ENCODE measurements around the gene MVB12B. TPM values are rescaled to one million over a fixed set of nuclear protein-coding genes. Genes with fewer than 3 reads are reported as not detected.

Gene MVB12B
- total and polyA plus RNA-seq, 9 donors = 7.0 to 23.1 (median 17.8) TPM

DNA sequence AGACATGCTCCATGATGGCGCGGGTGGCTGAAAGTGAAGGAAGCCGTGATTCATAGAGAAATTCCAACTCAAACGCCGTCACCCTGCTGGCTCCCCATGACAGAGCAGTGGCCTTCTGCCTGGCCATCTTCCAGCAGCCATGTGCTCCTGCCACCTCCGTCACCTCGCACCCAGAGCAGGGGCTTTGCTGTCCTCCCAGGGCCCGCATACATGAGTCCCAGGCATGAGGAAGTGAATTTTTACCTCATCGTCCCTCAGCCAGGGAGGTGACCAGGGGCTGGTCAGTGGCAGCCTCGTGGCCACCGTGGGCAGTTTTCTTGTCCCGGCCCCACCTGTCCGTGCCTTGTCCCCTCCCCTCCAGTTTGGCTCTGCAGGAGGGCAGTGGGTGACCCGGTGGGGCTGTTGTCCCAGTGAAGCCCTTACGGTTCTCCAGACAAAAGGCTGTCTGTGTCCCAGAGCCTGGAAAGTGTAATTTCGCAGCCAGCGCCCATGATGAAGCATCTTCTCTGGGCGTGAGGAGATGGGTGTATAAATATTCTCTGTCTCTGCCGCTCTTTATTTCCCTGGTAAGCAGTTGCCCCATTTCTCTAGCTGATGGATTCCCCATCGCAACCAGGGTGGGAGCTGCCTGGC lies 163.1 kb downstream of the MVB12B start:
- no peaks in the 10 kb centered on the region for H3K27me3 ChIP-seq
- H3K9me3 ChIP-seq = no peaks in the 10 kb centered on the region
- no peaks in the 10 kb centered on the region for H3K4me1 ChIP-seq (ENCODE audit: insufficient read depth)
- TF ChIP-seq CTCF (IDR thresholded peaks at IDR 0.05) (no peak), POLR2A (IDR thresholded peaks at IDR 0.05) (no peak)
- no peak overlapping the region for H3K27ac ChIP-seq
- intact Hi-C loops (cut with DNase I) = loop anchor here in 3 of 4 donors (5.0 to 10.0 kb wide), 4 partner anchors 85 to 1085 kb away; no protein-coding TSS in a partner anchor
- no peak overlapping the region for H3K4me3 ChIP-seq
- 89 to 92% (median 91%) methylated on average over 20 of the region's 20 CpGs for WGBS, 3 donors
- no peaks in the 10 kb centered on the region for H3K36me3 ChIP-seq
- DNase-seq = no peak

DNA sequence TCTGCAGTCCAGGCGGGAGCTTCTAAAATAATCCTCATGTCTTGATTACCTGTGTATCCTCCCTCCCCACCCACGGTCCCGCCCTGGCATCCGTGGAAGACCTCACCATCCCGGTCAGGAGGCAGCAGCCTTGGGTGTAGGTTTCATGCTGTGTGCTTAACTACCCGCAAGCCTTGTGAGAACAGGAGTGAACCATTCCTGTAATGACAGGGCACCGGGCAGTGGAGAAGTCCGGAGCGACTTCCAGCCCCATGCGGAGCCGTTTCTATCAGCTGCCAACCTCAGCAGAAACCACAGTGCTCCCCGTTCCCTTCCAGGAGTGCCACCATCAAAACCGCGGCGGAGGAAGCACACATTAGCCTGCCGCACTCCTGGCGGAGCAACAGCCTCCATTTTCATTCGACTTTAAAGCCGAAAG lies 163.6 kb downstream of the MVB12B start:
- DNase-seq = no peak
- no peak overlapping the region for H3K4me3 ChIP-seq
- H3K9me3 ChIP-seq = no peaks in the 10 kb centered on the region
- no peak overlapping the region for H3K27ac ChIP-seq
- H3K36me3 ChIP-seq = no peaks in the 10 kb centered on the region
- no peaks in the 10 kb centered on the region for H3K4me1 ChIP-seq (ENCODE audit: insufficient read depth)
- TF ChIP-seq POLR2A (IDR thresholded peaks at IDR 0.05) (no peak), CTCF (IDR thresholded peaks at IDR 0.05) (no peak), EP300 (IDR thresholded peaks at IDR 0.05) (no peak)
- intact Hi-C loops (cut with DNase I) = loop anchor here in 2 of 4 donors (5.0 to 10.0 kb wide), 2 partner anchors 93 to 1085 kb away; no protein-coding TSS in a partner anchor
- no peaks in the 10 kb centered on the region for H3K27me3 ChIP-seq
- 59 to 64% (median 60%) methylated on average over 19 of the region's 19 CpGs for WGBS, 3 donors

- intact Hi-C loops (cut with DNase I) = loop anchor here in 2 of 4 donors (5.0 to 10.0 kb wide), 2 partner anchors 94 to 1086 kb away; no protein-coding TSS in a partner anchor
- no peaks in the 10 kb centered on the region for H3K4me1 ChIP-seq (ENCODE audit: insufficient read depth)
- no peaks in the 10 kb centered on the region for H3K36me3 ChIP-seq
- 46 to 52% (median 48%) methylated on average over 20 of the region's 20 CpGs for WGBS, 3 donors
- H3K4me3 ChIP-seq = no peak overlapping the region
- no peaks in the 10 kb centered on the region for H3K27me3 ChIP-seq
- no peak overlapping the region for H3K27ac ChIP-seq
- no peaks in the 10 kb centered on the region for H3K9me3 ChIP-seq
- peak in 1 of 5 donors; percentile 65 for DNase-seq
- TF ChIP-seq POLR2A (IDR thresholded peaks at IDR 0.05) = no peak
- no peak for TF ChIP-seq EP300 (IDR thresholded peaks at IDR 0.05)
- TF ChIP-seq CTCF (IDR thresholded peaks at IDR 0.05) = peak; percentile 48 to 90 (median 86)
These were observed 164.4 kb downstream of the MVB12B start for GRCh38 chr9:126490871-126491567.

DNA sequence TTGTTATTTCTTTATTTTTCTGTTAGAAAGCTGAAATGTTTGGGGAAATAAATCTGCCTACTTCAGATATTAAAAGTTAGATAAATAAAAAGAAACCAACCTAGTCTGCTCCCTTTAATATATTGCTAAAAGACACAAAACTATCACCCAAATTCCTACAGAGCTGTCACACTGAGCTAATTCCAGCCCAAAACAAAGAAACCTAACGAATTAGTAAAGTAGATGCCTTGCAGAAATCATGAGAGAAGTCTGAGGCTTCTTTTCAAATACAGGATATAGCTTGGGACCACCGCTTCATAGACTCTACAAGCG lies 164.9 kb downstream of the MVB12B start:
- Histone ChIP-seq H3K9me3 (no peaks in the 10 kb centered on the region), H3K27me3 (no peaks in the 10 kb centered on the region), H3K4me3 (no peak overlapping the region), H3K36me3 (no peaks in the 10 kb centered on the region), H3K4me1 (ENCODE audit: insufficient read depth) (no peaks in the 10 kb centered on the region), H3K27ac (no peak overlapping the region)
- TF ChIP-seq POLR2A (IDR thresholded peaks at IDR 0.05) = no peak
- WGBS, 3 donors = 75 to 77% (median 75%) methylated on average over 3 of the region's 3 CpGs
- DNase-seq = no peak
- intact Hi-C loops (cut with DNase I) = loop anchor here in 2 of 4 donors (5.0 to 10.0 kb wide), 2 partner anchors 94 to 1087 kb away; no protein-coding TSS in a partner anchor

DNA sequence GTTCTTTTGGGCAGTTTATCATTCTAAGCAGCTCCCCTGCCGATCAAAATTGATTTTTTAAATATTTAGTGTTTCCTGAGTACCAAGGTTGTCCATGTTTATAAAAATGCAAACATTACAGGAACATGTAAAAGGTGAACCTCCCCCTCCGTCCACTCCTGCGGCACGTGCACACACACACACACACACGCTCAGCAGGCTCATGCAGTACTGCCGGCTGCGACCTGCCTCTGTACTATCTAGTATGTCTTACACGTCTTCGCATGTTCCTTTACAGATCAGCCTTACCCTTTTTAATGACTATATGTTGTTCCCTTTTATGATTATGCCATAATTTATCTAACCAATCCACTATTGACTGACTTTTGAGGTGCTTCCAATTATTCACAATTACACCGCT lies 165.3 kb downstream of the MVB12B start:
- Histone ChIP-seq H3K36me3 (no peaks in the 10 kb centered on the region), H3K4me1 (ENCODE audit: insufficient read depth) (no peaks in the 10 kb centered on the region), H3K27me3 (no peaks in the 10 kb centered on the region), H3K27ac (no peak overlapping the region), H3K4me3 (no peak overlapping the region), H3K9me3 (no peaks in the 10 kb centered on the region)
- intact Hi-C loops (cut with DNase I) = loop anchor here in 2 of 4 donors (5.0 to 10.0 kb wide), 2 partner anchors 95 to 1087 kb away; no protein-coding TSS in a partner anchor
- 81 to 86% (median 83%) methylated on average over 10 of the region's 10 CpGs for WGBS, 3 donors
- TF ChIP-seq EP300 (IDR thresholded peaks at IDR 0.05) = no peak
- no peak for TF ChIP-seq CTCF (IDR thresholded peaks at IDR 0.05)
- no peak for TF ChIP-seq POLR2A (IDR thresholded peaks at IDR 0.05)
- no peak for DNase-seq
